ENCODE data around the gene DPYD. TPM values are rescaled to one million over a fixed set of nuclear protein-coding genes. Genes with fewer than 3 reads are reported as not detected.

Gene DPYD
- total and polyA plus RNA-seq, 10 of the 15 experiments (the other 5 are each of a cell fraction or from before 2014, with no cell fraction given): 5.7 to 23.8 (median 10.2) TPM

- Histone ChIP-seq H3K4me2 (ENCODE audit: control insufficient read depth, insufficient read depth) (no peak overlapping the region), H3K27me3 (replicated peaks in 1 of 2; ENCODE audit: control insufficient read depth in 2 of 2, insufficient read depth in 2 of 2, low read length in 1 of 2) (no peaks in the 10 kb centered on the region), H2AFZ (ENCODE audit: control insufficient read depth, low read depth, low read length) (no peak overlapping the region), H4K20me1 (ENCODE audit: control insufficient read depth, insufficient read depth) (no peaks in the 10 kb centered on the region), H3K4me3 (no peak overlapping the region), H3K4me1 (ENCODE audit: control insufficient read depth, insufficient read depth, low read length) (no peaks in the 10 kb centered on the region), H3K36me3 (ENCODE audit: control insufficient read depth in 2 of 2, insufficient read depth in 2 of 2, low read length in 1 of 2) (no peaks in the 10 kb centered on the region), H3K27ac (ENCODE audit: control insufficient read depth, insufficient read depth) (no peak overlapping the region), H3K9me3 (replicated peaks; ENCODE audit: control insufficient read depth, insufficient read depth, low read length) (no peaks in the 10 kb centered on the region), H3K9ac (ENCODE audit: control insufficient read depth, insufficient read depth, low read length) (no peak overlapping the region), H3K79me2 (ENCODE audit: control insufficient read depth, insufficient read depth, low read length) (no peaks in the 10 kb centered on the region)
- DNase-seq (ENCODE audit: low read depth, low spot score) (no peak), FAIRE-seq (no peak), ATAC-seq (no peak)
- SMC1A ChIA-PET (ENCODE audit: uncharacterized antibody, unreplicated experiment): no interaction called here
- in situ Hi-C loops (cut with MboI) (no loop called here), intact Hi-C loops (cut with micrococcal nuclease; ENCODE audit: unreplicated experiment) (no loop called here)
- RAD21 ChIA-PET (ENCODE audit: unreplicated experiment): no interaction called here
- CTCF ChIA-PET: no interaction called here
- POLR2A ChIA-PET: interaction anchor here (0.6 kb wide), 1 partner anchor 11 kb away, joined by 6 read pairs; no protein-coding TSS in a partner anchor
- 0% methylated on average over 1 of the region's 1 CpG for WGBS (ENCODE audit: insufficient coverage, insufficient replicate concordance, low lambda C conversion rate, missing lambda C conversion rate)
- no TSS peak for BruUV-seq (replicated peaks)
- TF ChIP-seq NBN (IDR thresholded peaks at IDR 0.05) (no peak), ZZZ3 (IDR thresholded peaks at IDR 0.05; ENCODE audit: control insufficient read depth, insufficient read length, low read depth) (no peak), POLR2AphosphoS5 (IDR thresholded peaks at IDR 0.05; ENCODE audit: low read length) (no peak), MYB (IDR thresholded peaks at IDR 0.05; ENCODE audit: borderline replicate concordance, low read depth, low read length) (no peak), MYC (IDR thresholded peaks at IDR 0.05; ENCODE audit: insufficient read depth, insufficient read length, insufficient replicate concordance, low read length, severe bottlenecking) (no peak), RAD21 (IDR thresholded peaks at IDR 0.05; ENCODE audit: insufficient read depth, low read depth, low read length) (no peak), HDAC2 (IDR thresholded peaks at IDR 0.05) (no peak), RB1 (IDR thresholded peaks at IDR 0.05; ENCODE audit: borderline replicate concordance) (no peak), EP300 (IDR thresholded peaks at IDR 0.05; ENCODE audit: borderline replicate concordance in 1 of 2, control insufficient read depth in 1 of 2, low read depth in 2 of 2, low read length in 2 of 2) (no peak), REST (IDR thresholded peaks at IDR 0.05; ENCODE audit: low read depth, low read length) (no peak), HDAC6 (IDR thresholded peaks at IDR 0.05; ENCODE audit: unreplicated experiment) (no peak), ZBTB11 (CRISPR knock-in tag; IDR thresholded peaks at IDR 0.05) (no peak), NR2C1 (IDR thresholded peaks at IDR 0.05) (no peak), E2F4 (IDR thresholded peaks at IDR 0.05; ENCODE audit: low read depth, low read length) (no peak)
- TF ChIP-seq, protein P1, sequence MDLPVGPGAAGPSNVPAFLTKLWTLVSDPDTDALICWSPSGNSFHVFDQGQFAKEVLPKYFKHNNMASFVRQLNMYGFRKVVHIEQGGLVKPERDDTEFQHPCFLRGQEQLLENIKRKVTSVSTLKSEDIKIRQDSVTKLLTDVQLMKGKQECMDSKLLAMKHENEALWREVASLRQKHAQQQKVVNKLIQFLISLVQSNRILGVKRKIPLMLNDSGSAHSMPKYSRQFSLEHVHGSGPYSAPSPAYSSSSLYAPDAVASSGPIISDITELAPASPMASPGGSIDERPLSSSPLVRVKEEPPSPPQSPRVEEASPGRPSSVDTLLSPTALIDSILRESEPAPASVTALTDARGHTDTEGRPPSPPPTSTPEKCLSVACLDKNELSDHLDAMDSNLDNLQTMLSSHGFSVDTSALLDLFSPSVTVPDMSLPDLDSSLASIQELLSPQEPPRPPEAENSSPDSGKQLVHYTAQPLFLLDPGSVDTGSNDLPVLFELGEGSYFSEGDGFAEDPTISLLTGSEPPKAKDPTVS (IDR thresholded peaks at IDR 0.05; ENCODE audit: low read depth, low read length): no peak
Measured at GRCh38 chr1:97693601-97694000, 227.2 kb downstream of the DPYD start.

Data from GM12878 (cell line).